Mucosa of descending colon (tissue), 3 donors: ENCODE results near the gene FXYD5. TPM values are rescaled to one million over a fixed set of nuclear protein-coding genes. Genes with fewer than 3 reads are reported as not detected.

ENCODE experiments used
- ATAC-seq: fragments of 200-7000 bp; cut with Tn5 transposase; one replicate; pipeline ENCODE4 v1.9.1; 2020; ENCODE audit warnings: mild to moderate bottlenecking, moderate library complexity
- DNase-seq, 3 donors: peaks; one replicate each; pipeline ENCODE4 v3.0.0-alpha.2; 2020
- H3K36me3 ChIP-seq: fragments of 200-600 bp; one replicate; pipeline ENCODE4 v1.8.0; 2021; ENCODE audit warnings: low read depth, mild to moderate bottlenecking
- H3K4me1 ChIP-seq: fragments of 200-600 bp; one replicate; pipeline ENCODE4 v1.8.0; 2021; ENCODE audit warnings: low read depth, mild to moderate bottlenecking
- H3K4me3 ChIP-seq: fragments of 200-600 bp; one replicate; pipeline ENCODE4 v1.8.0; 2021; ENCODE audit warnings: mild to moderate bottlenecking
- H3K9me3 ChIP-seq: fragments of 200-600 bp; one replicate; pipeline ENCODE4 v1.8.0; 2021; ENCODE audit warnings: mild to moderate bottlenecking
- CTCF ChIP-seq: fragments of 200-600 bp; IDR thresholded peaks from one replicate; pipeline ENCODE4 v1.8.0; 2022; ENCODE audit warnings: antibody characterized with exemption, mild to moderate bottlenecking
- intact Hi-C, 2 donors: fragments of 100-400 bp; cut with DNase I in 1 of 2; cut with micrococcal nuclease in 1 of 2; formaldehyde crosslinking; loops; one replicate each; pipeline versions ENCODE4 v1.11.0 to v1.11.1; 2022; cut with DNase I, micrococcal nuclease
- total RNA-seq, 3 donors: library from RNA; stranded (reverse); fragmentation: NEBNext Ultra II Directional in 2 of 3; extraction: Animal tissue kit (Norgen Biotek cat#: 25700) in 2 of 3; gene quantifications; one replicate each; pipeline versions ENCODE4 v1.2.1 to v1.2.4, GENCODE V29; 2021 to 2023
- donor health status: DM: no; HTN: no; CAD: no; lungs with moderate emphysema.
- donor health status: DM: no; HTN: no; CAD: no.
- donor health status: DM: no; HTN: yes; CAD: no.

The FXYD5 gene
- total RNA-seq, 3 donors from 2014 or later: 9.1 to 20.8 (median 17.9) TPM

- no peaks in the 10 kb centered on the region for H3K36me3 ChIP-seq
- H3K9me3 ChIP-seq: no peaks in the 10 kb centered on the region
- H3K4me3 ChIP-seq: no peak overlapping the region
- TF ChIP-seq CTCF: no peak
- DNase-seq (no peak), ATAC-seq (no peak)
- H3K4me1 ChIP-seq: no peaks in the 10 kb centered on the region
- intact Hi-C loops: no loop called here
These were observed 23.1 kb downstream of the FXYD5 start for GRCh38 chr19:35177377-35178274.

- intact Hi-C loops: no loop called here
- H3K4me3 ChIP-seq: no peak overlapping the region
- ATAC-seq: no peak
These were observed 24.2 kb downstream of the FXYD5 start for GRCh38 chr19:35178701-35179100.

GRCh38 chr19:35179830-35180229 lies 25.3 kb downstream of the FXYD5 start:
- no peak for ATAC-seq
- no peaks in the 10 kb centered on the region for H3K36me3 ChIP-seq
- no peak overlapping the region for H3K4me3 ChIP-seq
- TF ChIP-seq CTCF: no peak
- no peak for DNase-seq
- H3K4me1 ChIP-seq: no peaks in the 10 kb centered on the region
- no peaks in the 10 kb centered on the region for H3K9me3 ChIP-seq
- intact Hi-C loops: no loop called here

More at GRCh38 chr19:35178701-35179100, 24.2 kb downstream of the FXYD5 start:
- H3K4me1 ChIP-seq: no peaks in the 10 kb centered on the region
- no peaks in the 10 kb centered on the region for H3K9me3 ChIP-seq
- TF ChIP-seq CTCF: no peak
- H3K36me3 ChIP-seq: no peaks in the 10 kb centered on the region
- no peak for DNase-seq

GRCh38 chr19:35181387-35181786 lies 26.9 kb downstream of the FXYD5 start:
- intact Hi-C loops: no loop called here
- Histone ChIP-seq H3K4me1 (no peaks in the 10 kb centered on the region), H3K4me3 (no peak overlapping the region), H3K9me3 (no peaks in the 10 kb centered on the region), H3K36me3 (no peaks in the 10 kb centered on the region)
- DNase-seq: no peak
- no peak for ATAC-seq
- TF ChIP-seq CTCF: no peak

- no peaks in the 10 kb centered on the region for H3K9me3 ChIP-seq
- ATAC-seq (no peak), DNase-seq (no peak)
- no peaks in the 10 kb centered on the region for H3K4me1 ChIP-seq
- intact Hi-C loops: no loop called here
- no peak for TF ChIP-seq CTCF
- H3K36me3 ChIP-seq: no peaks in the 10 kb centered on the region
- no peak overlapping the region for H3K4me3 ChIP-seq
These were observed 29.7 kb downstream of the FXYD5 start for GRCh38 chr19:35184267-35184666.
